GM18909 (cell line): ENCODE data around the gene TMEM163.
A peak's percentile ranks its signal among the peaks of the same experiment; 100 is the strongest.

Source experiments
- ATAC-seq: cut with Tn5 transposase; IDR thresholded peaks from one replicate; pipeline ENCODE4 v1.9.1; 2021; ENCODE audit warnings: mild to moderate bottlenecking; ENCODE audit not compliant: unreplicated experiment, poor library complexity

Gene TMEM163

DNA sequence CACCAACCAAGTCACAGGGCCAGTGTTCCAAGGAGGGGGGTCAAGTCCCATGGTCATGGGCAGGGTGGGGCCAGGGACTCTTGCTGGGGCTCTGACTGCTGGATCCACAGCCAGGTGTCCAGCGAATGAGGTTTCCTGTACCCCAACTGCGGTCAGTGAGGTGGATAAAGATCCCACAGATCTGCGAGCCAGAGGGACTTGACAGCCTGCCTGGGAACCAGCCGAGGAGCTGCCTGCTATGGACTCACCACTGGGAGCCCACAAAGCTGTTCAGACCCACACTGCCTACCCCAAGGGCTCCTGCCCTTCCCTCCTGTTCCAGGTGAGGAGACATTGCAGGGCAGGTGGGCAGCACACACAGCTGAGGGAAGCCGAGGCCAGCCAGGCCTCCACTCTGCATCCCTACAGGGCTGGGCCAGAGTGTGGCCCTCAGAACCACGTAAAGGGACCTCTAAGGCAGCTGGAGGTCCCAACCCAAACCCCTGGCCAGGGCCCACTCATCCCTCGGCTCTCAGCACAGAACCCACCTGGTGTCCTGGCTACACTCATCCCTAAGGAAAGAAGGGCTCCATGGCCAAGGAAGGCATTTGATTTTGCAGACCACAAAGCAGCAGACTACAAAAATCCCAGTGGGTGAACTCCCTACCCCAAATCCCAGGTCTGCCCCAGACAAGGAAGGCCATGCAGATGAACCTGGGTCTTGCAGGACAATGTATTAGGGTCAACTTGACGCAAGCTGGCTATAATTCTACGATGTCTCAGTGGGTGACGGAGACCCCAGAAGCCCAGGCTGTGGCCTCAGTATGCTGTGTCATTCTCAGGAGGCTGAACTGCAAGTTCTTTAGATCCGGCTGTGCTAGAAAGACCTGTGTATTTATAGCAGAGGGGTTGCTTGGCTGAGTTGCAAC lies 255.8 kb downstream of the TMEM163 start:
- ATAC-seq: no peak

DNA sequence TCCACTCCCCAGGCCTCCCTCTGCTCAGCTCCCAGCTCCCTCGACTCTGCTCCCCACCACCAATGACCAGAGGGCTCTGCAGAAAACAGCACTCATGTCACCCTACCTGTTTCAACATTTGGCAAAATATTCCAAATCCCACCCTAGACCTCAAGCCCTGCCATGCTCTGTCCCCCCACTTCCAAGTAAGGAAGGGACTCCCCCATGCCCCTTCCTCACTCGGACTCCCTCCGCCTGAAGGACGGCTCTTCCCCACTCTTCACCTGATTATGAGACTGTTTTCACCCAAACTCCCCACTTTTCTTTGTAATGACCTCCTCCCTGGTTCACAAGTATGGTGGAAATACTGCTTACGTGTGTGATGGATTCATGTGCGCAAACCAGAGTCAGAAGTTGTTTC lies 256.5 kb downstream of the TMEM163 start:
- no peak for ATAC-seq

DNA sequence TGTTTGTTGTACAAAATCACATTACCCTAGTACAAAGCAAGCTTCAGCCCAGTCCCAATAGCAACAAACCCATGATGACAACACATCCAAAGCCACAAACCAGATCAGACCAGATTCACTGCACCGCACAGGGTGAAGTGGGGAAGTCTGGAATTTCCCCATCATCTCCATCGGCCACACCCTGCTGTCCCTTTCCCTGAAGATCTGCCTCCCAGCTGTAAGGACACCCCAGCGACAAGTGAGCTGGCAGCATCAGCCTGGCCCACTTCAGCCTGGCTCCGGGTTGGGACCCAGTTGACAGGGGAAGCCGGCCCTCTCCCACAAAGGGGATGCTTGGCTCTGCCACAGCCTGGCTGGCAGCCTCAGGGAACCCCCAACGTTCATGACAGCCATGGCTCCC lies 257.3 kb downstream of the TMEM163 start:
- ATAC-seq: no peak

DNA sequence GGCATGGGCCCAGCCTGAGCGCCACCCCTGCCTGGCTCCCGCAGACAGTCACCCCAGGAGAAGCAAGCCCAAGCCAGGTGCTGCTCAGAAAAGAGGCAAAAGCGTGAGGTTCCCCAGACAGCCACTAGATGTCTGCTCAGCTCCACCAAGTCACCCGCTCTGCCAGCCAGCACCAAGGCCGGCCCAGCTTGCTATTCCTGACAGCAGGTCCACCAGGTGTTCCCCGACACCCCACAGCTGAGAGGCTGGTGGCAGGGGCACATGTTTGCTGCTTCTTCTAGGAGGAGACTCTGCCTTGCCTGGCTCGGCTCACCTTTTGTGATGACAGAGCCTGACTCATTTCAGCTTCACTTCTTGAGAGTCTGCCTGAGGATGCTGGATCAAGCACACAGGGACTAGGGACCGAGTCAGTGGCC lies 258.2 kb downstream of the TMEM163 start:
- ATAC-seq: peak; percentile 74

DNA sequence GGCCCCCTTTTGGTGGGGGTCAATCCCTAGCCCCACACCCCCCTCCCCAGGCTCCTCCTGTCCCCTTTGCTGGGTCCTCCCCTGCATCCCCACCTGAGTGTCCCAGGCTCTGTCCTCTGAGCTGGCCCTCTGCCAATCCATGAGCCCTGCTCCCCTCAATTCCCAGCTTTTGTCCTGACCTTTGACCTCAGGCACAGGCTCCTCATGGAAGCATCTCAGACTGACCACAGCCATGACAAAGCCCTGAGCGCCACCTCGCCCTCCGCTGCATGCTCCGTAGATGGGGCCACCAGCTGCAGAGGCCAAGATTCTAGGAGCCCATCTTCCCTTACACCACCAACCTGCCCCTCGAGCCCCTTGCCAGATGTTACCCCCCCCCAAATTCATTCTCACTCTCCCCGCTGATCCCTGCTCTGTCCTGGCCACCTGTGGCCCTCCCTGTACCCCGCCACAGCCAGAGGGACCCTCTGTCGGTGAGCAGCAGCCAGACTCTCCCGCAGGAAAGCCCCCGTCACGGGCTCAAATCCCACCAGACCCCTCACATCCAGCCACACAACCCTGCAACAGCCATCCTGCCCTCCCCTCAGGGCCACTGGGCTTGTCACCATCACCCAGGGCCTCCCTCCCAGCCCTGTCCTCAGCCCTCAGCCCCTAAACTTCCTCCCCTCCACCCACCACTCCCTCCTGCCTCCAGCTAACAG lies 258.9 kb downstream of the TMEM163 start:
- ATAC-seq: no peak

DNA sequence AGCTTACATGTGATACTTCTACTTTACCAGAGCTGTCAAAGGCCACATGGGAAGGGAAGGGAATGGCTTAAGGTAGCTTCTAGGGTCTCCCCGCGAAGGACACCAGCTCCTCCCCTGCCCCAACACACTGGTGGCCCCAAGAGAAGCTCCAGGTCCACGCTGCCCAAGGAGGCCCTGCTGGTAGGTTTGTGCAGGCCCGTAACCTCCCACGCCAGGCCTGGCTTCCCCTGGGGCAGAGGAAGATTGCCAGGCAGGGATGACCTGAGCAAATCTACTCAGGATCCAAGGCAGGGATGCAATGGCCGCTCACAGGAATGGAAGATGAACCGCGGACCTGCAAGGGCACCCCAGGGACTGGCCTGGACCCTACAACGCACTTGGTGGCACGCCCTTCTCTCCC lies 259.9 kb downstream of the TMEM163 start:
- no peak for ATAC-seq

DNA sequence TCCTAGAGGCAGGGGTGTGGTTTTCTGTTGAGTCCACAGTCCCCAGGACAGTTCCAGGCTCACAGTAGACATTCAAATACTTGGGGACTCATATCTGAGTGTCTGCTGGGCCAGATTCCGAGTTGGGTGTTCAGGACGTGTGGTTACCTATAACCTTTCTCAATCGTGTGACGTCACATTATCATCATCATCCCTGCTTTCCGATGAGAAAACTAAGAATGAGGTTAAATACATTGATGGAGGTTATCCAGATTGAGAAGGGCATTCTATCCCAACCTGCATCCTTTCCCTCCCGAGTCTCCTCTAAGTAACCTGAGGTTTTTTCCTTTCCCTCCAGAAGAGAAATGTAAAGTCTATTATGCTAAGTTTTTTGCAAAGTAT lies 260.3 kb downstream of the TMEM163 start:
- ATAC-seq: no peak

DNA sequence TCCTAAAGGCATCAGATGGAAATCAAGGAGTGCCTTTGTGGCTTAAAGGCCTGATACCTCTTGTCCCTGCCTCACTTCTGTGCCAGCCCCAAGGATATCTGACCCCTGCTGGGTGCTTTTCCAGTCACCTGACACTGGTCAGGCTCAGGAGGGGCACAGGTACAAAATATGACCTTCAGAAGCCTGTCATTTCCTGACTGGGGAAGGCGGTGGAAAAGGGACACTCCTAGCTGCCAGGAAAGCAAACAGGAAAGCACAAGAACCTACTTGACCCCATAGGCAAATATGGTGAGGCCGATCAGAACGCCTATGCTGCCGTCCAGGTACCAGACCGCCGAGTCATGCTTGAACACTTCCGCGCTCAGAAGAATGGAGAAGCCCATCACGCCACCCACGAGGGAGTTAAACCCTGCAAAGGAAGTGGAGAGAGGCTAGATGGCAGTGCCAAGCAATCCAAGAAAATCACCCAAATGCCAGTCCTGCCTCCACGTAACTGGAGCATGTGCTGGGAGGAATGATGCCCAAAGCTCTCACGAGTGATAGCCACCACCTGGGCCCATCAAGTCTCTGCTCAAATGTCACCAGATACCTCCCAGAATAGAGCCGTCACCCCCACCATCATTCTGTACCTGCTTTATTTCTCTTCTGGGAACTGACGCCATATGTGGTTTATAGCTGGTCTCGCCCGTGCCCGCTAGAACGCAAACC lies 260.9 kb downstream of the TMEM163 start:
- no peak for ATAC-seq

DNA sequence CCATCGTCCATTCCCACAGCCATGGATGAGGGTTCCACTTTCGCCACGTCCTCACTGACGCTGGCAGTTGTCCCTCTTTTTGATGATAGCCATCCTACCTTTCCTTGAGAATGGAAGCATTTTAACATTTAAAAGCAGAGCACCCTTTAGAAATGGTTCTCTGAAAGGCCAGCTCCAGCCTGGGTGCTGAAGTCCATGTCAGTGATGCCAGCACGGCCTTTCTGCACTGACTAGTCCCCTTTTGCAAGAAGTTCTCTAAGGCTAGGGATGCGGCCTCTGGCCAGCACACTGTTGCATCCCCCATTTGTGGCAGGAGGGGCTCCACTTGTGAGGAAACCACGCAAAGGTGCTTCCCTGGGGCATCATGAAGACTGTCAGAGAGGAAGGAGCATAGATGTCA lies 261.4 kb downstream of the TMEM163 start:
- ATAC-seq: no peak

DNA sequence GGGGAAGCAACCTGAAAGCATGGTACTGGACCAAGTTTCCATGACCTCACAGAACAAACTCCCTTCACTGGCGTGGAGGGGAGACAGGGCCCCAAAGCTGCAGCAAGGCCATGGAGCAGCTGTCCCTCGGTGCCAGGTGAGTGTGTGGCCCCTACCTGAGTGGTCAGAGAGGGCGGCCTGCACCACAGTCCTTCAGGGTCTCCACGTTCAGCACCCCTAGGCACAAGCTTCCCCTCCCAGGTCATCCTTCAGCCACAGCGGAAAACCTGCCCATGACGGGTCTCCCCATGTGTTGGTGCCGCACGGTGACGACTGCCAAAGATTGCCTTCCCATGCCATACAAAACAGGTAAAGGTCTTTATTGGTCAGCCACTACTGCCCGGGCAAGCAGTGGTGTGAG lies 263.4 kb downstream of the TMEM163 start:
- no peak for ATAC-seq

DNA sequence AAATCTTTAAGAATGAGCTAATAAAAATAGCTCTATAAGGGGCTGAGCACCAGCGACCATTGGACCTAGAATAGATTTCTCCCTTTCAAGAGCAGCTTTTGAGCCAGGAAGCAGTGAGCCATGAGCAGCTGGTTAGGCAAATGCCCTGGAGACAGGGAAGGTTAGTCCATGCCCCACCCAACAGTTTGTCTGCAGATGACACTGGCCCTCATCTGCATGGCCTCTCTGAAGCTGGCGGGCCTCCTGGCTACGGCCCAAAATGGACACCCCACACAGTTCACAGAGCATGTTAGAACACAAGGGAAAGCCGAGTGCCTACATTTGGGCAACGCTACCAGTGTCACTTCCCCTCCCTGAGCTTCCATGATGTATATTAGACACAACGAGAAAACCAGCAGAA lies 263.9 kb downstream of the TMEM163 start:
- ATAC-seq: no peak

DNA sequence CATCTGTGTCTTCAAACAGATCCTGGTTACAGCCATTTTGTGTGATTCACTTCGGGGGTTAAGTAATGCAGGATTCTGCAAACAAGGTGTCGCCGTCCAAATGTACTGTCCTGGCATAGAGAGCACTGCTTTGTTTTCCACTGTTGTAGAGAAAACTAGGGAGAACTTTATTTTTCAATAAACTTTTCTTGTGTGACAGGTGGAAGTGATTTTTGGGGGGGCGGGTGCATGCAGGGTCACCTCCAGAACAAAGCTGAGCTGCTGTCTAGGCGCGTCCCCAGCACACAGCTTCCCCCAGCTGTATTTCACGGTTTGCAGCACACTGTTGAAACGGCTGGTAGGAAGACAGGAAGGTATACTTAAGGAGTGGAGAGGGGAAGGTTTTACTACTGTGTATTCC lies 264.4 kb downstream of the TMEM163 start:
- ATAC-seq: no peak

DNA sequence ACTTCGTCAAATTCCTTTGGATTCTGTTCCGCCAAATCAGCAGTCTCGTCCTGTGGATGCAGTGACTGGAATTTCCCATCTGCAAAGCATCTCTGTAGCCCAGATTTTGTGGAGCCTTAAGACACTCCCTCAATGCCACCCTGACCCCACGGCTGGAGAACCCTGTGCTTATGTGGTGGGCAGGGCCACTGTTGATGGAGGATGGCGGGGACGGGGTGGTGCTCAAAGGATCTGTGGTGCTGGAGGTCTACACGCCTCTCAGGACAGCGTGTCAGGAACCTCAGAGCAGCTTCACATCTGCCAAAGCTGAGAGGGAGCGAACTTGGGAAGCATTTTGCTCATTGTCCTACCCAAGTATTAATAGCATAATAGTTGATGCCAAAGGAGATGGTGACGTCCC lies 264.8 kb downstream of the TMEM163 start:
- ATAC-seq: no peak

DNA sequence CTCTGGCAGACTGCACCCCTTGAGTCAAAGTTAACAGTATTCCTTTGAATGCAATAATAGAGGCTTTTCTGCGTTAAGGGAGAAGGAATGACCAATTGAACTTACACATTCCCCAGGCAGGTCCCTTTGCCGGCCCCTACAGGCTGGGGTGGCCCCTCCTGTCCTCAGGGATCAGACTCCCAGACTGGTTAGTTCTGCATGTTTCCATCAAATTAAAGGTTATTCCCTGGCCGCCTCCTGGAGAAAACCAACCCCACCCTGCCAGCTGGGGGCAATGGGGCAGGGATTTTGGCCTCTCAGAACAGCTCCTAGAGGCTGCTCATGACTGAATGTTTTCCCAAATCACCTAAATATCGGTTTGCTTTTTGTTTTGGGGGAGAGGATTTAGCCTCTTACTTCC lies 265.3 kb downstream of the TMEM163 start:
- no peak for ATAC-seq

DNA sequence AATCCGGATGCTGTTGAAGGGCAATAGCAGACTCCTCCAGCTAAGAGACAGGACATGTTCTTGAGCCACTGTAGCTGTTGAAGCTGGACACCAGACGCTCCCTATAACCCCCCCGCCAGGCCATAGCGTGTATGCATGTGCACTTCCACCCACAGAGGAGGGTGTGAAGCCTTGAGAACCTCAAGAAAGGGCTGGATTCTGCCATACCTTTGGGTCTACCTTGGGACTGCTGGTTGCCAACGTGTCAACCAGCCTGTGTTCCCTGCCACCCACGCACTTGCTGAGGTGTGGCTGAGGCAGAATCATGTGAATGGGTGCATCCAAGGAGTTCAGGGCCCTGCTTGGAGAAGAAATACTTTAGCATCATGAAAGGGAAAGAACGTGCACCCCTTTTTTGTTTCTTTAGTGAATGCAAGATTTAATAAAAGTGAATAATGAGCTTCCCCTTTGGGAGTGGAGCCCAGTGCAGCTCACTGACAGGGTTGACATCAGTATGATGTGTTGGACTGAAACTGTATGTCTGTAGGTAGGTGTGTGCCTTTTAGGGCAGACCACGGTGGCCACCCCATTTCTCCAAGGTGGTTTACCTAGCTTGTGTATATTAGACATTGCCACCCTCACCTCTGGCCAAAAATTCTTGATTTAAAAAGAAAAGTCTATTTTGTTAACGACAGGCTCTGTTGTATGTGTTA lies 266.6 kb downstream of the TMEM163 start:
- ATAC-seq: no peak

DNA sequence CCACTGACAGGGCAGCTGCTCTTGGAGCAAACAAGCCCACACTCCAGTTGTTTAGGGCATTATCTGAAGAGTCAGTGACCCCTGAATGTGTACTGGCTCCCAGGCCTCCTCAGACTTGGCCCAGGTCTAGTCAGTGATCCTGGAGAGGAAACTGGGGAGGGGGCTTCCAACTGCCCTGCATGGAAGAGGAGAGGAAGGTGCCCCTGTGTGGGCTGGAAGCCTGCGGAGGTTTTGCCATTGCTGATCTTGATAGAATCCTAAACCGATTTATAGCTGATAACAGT lies 267.5 kb downstream of the TMEM163 start:
- no peak for ATAC-seq

DNA sequence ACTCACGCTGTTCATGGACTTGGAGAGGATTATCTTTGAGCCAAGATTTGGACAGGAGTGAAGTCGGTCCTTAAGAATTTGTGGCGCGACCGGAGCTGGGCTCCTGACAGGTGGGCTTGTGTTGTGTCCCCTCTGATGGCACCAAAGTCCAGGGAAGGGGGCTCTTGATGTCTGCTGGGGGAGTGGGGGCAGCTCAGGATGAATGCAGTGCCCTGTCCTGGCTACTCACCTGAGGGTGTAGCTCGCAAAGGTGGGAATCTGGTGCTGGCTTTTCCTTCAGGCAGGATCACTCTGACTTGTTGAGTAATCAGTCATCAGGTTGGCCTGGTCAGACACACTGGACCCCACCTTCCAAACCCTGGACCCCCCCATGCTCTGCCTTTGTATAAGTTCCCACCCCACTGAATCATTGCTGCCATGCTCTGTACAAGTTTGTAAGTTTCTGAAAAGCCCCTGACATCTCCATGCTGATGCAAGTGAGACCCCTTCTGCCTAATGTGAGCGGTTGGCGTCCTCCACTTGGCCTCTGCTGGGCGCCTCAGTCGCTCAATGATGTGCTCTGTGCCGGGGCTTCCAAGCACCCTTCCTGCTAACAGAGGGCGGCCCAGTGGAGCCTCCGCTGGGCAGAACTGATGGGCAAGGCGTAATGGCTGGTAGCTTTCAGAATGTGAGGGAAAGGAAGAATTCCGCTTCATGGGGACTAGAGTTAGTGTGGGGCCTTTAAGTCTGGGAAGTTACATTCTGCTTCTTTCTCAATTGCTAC lies 268.9 kb downstream of the TMEM163 start:
- ATAC-seq: no peak

DNA sequence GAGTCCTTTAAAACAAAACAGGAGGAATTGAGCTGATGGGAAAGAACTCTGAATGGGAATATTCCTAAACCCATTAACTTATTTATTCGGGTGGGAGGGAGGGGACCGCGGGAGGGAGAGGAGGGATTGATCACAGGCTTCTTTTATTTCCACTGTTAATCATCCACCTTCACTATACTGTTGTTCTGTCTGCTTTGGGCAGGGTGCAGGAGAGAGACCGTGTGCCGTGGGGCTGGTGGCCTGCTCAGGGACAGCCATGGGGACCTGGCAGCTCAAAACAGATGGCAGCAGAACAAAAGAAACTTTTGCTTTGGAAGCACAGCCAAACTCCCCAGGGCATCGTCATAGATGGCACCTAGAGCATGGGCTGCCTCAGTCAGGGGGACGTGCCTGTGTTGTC lies 269.6 kb downstream of the TMEM163 start:
- ATAC-seq: no peak

DNA sequence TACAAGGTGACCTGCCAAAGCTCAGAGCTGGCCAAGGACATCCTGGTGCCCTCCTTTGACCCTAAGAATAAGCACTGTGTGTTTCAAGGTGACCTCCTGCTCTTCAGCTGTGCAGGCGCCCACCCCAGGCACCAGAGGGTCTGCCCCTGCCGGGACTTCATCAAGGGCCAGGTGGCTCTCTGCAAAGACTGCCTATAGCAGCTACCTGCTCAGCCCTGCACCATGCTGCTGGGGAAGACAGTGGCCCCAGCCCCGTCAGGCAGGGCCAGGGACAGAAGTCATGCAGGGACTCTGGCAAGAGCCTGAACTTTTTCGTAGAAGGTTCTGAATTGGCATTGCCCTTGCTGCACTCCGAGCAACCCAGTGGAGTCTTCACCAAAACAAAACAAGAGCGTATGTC lies 270.1 kb downstream of the TMEM163 start:
- no peak for ATAC-seq

DNA sequence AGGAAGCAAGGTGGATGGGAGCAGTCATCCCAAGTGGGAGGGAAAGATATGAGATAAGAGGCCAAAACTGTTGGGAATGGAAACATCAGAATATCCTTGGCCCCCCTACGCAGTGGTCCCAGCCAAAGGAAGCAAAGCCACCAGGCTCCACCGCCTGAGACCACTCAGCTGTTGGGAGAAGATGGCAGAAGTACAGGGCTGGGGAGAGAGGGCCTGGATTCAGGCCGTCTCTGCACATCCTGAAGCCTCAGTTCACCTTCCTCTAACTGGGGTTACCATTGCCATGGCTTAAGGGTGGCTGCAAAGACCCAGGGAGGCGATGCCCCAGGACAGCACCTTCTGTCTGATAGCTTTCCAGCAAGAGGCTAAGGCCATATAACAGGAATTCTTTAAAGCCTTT lies 271.1 kb downstream of the TMEM163 start:
- no peak for ATAC-seq
